ENCODE data around the gene USP9X.
"Not testable (repeated sequence)": the region's sequence is repeated elsewhere in the genome, so short reads cannot be mapped to it uniquely, and the experiment has no call there.

USP9X gene

DNA sequence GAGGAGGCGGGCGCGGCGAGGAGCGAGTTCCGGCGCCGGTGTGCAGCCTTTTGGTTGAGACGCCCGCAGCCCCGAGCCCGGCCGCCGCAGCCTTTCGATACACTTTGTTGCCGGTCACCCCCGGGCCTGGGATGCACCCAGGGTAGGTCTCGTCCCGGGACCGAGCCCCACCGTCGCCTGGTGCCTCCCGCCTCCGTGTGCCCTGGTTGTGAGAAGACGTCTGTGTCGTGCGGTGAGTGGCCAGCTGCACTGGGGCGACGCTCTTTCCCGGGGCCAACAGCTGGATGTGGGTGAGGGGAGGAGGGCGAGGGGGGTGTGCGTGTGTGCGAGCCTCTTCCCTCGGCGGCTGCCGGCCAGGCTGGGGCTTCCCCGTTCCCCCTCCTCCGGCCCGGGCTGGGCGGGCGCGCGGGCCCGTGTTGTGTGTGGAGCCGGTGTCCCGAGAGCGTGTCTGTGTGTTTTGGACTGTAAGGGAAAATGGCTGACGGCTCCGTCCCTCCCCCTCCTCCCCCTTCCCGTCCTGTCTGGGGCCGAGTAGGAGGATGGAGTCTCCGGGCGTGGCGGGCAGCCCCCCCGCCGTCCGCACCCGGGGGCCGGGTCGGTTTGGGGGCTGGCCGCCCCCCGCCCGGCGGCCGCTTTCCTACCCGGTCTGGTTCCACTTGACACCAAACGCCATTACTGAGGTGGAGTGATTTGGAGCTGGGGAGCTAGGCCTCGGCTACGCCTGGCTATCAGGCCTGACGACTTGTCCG lies 807 bp downstream of the USP9X start:
- ATAC-seq = no peak

DNA sequence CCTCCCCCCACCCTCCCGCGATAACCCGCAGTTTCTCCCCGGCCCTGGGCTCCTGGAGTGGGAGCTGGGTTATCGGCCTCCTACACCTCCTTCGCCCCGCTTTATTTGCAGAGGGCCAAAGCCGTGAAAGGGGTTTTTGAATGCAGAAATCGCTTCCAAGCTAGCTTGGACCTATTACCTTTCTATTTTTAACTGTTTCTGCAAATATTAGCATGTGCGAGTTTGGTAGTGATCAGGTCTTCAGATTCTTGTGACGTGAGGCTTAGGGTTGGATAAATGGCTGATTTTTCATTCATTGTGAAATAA lies 1.3 kb downstream of the USP9X start:
- no peak for ATAC-seq

DNA sequence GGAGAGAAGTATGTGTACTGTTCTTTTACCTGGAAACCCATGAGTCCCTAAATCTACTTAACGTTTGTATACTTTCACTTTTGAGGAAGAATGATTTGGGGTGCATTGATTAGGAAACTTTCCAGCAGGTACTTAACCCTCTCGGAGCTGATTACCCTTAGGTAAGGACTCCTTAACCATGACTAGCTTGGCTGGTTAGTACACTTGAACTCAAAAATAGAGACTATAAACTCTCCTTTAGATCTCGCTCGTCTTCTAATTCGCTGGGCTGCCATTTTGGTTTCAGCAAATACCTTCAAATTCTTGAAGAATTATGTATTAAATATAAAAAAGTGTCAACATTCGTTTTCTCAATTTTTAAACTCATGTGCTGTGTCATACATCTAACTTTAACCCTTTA lies 2.0 kb downstream of the USP9X start:
- no peak for ATAC-seq

DNA sequence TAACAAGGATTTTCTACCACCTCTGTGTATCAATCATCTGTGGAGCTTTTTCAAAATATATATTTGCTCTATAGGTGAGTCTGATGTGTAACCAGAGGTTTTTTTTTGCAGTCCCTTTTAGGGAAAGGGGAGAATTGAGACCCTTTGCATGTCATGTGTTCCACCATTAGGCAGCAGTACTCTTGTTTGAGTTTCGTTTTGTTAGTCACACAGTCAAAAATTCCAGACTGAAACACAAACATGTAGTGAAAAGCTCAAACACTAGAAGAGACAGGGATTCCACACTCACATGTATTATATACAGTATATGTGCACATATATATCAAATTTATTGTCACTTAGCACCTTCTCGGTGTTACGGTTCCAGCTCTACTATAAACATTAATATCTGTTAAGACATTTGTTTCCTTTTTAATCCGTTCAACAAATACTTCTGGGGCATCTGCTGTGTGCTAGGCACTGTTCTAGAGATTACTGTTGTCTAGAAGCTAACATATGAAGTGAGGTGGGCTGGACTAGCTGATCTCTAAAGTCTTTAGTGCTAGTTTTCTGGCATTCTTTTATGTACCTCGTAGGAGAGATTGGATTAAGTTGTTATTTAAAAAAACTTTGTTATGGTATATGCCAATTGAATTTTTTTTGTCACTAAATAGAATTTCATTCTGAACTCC lies 5.5 kb downstream of the USP9X start:
- ATAC-seq = peak; percentile 24 to 36

DNA sequence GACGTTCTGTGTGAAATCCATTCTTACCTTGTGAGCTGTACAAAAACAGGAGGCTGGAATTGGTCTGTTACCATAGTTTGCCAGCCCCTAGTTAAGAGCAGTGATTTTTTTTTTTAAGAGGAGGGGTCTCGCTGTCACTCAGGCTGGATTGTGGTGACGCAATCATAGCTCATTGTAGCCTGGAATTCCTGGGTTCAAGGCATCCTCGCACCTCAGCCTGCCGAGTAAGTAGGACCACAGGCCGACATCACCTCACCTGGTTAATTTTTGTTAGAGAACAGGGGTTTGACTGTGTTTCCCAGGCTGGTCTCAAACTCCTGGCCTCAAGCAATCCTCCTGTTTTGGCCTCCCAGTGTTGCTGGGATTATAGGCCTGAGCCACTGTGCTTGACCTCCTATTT lies 7.5 kb downstream of the USP9X start:
- no peak for ATAC-seq

DNA sequence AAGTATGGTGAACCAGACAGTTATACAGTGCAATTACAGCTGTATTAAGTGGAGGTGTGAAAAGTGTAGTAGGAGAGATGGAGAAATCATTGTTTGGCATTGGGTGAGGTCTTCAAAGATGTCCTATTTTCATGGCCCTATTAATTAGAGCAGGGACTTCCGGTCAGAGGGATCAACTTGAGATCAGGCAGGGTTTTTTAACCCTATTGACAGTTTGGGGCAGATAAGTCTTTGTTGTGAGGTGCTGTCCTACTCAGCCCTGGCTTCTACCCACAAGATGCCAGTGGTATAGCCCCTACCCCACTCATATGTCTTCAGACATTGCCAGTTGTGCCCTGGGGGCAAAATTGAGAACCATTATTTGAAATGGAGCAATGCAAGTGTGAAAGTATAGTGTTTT lies 9.9 kb downstream of the USP9X start:
- ATAC-seq = no peak

DNA sequence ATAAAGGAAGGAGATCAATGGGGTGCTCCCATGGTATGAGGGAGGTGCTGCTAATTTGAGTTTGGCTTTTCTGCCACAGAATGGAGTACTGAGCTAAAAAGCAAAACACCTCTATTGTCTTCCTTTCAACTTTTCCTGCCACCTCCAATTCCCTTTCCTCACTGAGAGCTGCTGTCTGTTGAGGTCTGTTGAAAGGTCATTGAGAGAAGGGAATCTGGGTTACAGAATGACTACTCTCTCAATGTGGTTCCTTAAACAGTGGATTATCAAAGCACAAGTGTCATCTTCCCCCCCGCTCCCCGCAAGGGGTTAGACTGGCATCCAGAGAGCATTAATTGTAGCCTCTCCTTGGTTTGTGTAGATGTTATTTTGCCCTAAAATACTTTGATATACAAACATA lies 10.7 kb downstream of the USP9X start:
- ATAC-seq = no peak

DNA sequence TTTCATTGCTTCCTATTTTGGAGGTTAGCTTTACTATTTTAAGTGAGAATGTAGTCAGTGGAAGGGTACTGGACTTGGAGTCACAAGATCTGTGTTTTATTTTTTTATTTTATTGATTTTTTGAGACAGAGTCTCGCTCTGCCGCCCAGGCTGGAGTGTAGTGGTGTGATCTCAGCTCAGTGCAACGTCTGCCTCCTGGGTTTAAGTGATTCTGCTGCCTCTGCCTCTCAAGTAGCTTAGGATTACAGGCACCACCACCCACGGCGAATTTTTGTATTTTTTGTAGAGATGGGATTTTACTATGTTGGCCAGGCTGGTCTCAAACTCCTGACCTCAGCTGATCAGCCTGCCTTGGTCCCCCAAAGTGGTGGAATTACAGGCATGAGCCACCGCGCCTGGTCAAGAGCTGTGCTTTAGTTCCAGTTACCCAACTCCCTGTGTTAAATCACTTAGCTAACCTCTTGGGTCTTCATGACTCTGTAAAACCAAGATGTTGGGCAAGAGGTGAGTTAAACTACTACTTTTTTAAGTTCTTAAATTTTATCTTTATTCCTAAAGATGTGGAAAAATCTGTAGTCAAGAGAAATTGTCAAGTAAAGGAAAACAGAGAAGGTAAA lies 11.2 kb downstream of the USP9X start:
- no peak for ATAC-seq

DNA sequence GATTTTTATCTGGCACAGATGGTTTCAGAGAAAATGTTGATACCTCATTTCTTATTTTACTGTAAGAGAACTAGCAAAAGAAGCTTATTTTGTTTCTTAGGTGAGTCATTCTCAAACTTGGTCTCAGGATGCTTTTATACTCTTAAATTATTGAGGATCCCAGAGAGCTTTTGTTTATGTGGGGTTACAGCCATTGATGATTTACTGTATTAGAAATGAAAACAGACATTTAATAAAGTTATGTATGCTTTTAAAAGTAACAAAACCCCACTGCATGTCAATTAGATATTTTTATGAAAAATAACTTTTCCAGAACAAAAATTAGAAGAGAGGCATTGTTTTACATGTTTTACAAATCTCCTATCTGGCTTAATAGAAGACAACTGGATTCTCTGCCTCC lies 12.1 kb downstream of the USP9X start:
- no peak for ATAC-seq

DNA sequence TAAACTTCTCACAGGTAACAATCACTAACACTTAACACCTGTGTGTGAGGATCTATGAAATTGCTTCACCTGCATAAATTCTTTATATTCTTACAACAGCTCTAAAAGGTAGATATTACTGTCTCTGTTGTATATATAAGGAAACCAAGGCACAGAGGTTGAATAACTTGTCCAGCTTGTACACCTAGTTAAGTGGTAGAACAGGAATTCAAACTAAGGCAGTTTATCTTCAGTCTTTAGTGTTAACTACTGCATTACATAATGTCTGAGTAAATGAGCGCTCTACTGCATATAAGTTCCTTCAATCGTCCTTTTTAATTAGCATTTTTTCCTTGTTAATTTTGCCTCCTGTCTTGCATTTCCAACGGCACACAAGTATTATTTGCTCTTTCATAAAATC lies 15.0 kb downstream of the USP9X start:
- ATAC-seq = no peak

DNA sequence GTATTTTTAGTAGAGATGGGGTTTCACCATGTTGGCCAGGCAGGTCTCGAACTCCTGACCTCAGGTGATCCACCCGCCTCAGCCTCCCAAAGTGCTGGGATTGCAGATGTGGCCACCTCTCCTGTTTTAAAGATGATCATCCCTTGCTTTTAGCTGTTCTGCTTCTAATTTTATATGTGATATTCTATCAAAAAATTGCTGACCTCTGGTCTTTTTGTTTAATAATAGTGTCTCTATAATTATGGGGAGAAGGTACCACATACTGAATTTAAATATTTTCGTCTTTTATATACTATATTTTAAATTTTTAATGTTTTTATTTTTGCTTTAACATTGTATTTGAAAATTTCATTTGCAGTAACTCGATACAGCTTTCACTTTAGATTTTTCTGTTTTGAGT lies 15.6 kb downstream of the USP9X start:
- ATAC-seq = no peak

DNA sequence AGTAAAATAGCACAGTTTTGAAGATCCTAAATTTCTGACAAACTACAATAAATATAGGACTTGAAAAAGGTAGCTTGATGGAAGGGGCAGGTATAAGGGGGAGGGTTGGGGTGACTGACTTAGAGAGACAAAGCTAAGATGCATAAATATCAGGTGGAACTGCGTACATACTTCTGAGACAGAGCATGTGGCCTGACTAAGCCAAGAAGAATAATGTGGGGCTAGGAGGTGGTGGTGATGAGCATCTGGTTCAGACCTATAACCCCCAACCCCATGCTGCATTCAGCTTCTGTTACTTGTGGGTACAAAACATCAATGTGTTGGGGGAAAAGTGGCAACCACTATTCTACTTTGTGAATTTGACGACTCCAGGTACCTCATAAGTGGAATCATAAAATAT lies 19.8 kb downstream of the USP9X start:
- ATAC-seq = no peak

DNA sequence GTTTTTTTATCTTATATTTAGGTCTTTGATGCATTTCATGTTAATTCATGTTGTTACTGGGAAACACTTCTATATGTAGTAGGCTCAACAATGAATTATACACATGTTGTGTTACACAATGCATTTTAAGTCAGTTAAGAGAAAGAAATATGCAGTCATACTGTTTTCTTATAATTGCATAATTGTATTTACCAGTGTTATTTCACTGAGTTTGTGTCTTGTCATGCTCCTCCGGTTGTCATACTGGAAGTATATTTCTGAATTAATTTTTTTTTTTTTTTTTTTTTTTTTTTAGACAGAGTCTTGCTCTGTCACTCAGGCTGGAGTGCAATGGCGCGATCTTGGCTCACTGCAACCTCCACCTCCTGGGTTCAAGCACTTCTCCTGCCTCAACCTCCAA lies 21.0 kb downstream of the USP9X start:
- not testable (repeated sequence) for ATAC-seq

DNA sequence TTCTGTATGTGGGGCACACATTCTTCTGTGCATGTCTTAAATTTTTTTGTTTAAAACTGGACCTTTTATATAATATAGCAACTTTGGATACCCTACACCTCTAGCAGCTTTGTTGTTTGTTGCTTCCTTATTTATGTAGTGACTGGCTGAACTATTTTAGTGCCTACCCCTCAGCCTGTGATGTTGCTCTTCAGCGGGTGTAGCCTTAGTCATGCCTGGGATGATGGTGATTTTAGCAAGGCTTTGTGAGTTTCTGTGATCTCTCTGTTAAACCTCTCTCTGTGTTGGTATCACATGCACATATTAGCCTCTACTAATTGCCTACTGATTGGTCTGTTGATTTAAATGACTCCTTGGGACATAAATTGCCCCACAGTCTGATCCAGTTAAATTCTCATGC lies 22.8 kb downstream of the USP9X start:
- peak; percentile 53 to 62 for ATAC-seq

DNA sequence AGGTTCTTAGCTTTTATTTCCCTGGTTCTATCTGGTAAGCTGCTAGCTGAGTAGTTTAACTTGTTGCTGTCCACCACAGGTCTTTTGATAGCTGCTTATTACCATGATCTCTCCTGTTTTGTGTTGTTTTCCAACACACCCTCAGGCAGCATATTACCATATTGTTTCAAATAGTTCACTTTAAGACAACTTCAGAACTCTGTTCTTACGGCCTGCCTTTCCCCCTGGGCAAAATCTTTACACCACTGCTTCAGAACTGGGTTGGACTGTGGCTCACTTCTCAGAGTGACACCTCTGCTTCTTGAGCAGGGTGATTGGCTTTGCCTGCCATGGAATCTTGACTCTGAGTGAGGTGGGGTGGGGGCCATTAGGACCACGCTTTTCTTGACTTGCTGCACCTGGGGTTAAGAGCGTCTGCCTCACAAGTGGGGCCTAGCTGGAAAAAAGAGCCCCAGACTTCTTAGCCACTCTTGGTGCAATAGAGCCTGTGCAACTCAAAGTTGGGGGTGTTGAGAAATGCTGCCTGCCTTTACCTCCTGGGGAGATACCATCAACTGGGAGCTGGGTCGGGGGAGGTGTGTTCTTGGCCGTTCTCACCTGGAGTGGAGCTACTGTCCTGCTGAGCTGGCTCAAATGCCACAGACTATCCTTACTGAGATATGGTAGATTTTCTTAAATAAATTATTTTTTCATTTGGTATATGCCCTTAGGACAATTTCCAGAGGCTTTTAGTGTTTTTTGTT lies 23.4 kb downstream of the USP9X start:
- ATAC-seq = no peak

DNA sequence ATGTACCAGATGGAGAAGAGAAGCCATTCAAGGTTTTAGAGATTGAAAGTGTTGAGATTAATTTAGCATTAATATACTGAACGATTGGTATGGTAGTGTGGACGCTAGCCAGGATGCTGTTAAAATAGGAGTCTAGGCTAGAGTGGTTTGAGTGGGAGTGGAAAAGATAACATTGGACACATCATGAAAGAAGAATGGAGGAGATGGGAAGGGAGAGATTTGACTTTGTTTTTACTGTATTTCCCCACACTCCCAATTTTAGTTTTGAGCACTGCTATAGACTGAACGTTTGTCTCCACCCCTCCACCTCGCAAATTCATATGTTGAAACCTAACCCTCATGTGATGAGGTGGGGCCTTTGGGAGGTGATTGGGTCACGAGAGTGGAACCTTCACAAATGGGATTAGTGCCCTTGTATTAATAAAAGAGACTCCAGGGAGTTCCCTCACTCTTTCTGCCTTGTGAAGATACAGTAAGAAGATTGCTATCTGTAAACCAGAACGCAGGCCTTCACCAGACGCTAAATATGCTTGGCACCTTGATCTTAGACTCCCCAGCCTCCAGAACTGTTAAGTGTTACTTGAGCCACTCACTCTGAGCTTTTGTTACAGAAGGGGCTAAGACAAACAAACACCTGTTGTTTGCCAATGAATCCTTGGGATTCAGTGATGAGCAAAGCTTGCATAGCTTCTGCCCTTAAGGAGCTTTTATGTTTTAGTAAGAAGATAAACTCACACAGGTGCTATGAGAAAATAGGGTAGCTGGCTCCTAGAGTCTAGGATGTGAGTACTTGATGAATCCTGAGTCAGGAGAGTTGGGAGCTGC lies 25.8 kb downstream of the USP9X start:
- ATAC-seq = no peak

DNA sequence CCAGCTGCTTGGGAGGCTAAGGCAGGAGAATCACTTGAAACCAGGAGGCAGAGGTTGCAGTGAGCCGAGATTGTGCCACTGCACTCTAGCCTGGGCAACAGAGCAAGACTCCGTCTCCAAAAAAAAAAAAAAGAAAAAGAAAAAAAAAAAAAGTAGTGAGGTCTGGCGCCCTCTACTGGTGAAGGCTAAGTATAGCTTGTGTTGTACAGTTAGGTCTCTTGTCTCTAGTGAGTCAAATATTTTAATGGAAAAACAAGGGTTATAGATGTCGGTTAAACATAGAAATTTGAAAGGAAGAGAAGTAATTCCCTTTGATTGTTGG lies 29.8 kb downstream of the USP9X start:
- ATAC-seq = not testable (repeated sequence)

DNA sequence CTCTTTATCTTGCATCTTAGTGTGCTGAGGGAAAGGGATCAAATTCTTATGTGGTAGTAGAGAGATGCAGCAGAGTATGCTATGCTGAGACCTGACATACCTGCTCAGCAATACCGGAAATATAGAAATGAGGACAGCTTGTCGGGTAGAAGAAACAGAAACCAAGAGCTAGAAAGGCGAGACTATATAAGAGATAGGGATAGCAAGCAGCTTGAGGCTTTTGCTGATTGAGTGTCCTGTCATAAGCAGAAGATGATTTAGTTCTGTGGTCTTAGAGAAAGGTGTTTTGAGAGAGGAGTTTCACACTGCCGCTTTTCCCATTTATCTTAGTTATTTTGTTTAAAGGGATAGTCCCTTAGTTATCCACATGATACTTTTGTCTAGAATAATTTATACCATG lies 31.7 kb downstream of the USP9X start:
- peak; percentile 77 for ATAC-seq

DNA sequence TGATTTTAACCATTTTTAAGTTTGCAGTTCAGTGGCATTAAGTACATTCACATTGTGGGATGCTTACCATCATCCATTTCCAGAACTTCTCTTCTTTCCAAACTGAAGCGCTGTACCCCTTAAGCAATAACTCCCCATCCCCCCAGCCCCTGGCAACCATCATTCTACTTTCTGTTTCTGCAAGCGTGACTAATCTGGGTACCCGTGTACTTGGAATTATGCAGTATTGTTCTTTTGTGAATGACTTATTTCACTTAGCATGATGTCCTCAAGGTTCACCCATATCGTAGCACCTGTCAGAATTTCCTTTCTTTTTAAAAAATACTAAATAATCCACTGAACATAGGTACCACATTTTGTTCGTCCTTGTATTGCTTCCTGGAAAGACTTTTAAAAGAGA lies 32.9 kb downstream of the USP9X start:
- ATAC-seq = peak; percentile 33 to 42

DNA sequence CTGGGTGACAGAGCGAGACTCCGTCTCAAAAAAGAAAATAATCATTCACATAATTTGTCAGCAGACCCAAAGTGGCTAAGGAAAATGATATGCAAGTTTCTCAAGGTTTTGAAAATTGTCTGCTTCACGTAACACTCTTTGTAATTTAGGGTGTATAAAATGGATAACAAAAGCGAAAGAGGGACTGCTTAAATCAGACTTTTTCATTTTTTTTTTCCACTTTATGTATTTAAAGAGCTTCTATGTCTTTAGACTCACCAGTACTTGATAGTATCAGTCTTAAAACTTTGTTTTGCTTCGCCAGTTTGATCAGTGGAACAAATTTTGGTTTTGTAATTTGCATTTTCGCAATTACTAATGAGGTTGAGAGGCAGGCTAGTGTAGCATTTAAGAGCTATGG lies 34.6 kb downstream of the USP9X start:
- ATAC-seq = peak; percentile 57 to 58

DNA sequence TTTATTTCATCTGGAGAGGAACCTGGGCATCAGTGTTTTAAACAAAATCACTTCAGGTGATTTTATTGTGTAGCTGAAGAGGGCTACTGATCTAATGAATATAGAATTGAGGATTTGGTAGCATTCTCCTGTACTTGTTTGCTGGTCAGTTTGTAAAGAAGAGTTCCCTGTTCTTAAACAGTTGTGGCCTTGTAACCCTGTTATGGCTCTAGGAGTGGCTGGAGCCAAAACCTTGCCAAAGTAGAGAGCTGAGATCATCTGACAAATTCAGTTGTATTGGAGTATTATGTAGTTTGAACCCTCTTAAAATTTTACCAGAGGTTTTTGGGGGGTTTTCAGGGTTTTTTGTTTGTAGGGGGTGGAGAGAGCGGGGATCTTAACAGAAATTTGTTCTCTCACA lies 36.5 kb downstream of the USP9X start:
- no peak for ATAC-seq

DNA sequence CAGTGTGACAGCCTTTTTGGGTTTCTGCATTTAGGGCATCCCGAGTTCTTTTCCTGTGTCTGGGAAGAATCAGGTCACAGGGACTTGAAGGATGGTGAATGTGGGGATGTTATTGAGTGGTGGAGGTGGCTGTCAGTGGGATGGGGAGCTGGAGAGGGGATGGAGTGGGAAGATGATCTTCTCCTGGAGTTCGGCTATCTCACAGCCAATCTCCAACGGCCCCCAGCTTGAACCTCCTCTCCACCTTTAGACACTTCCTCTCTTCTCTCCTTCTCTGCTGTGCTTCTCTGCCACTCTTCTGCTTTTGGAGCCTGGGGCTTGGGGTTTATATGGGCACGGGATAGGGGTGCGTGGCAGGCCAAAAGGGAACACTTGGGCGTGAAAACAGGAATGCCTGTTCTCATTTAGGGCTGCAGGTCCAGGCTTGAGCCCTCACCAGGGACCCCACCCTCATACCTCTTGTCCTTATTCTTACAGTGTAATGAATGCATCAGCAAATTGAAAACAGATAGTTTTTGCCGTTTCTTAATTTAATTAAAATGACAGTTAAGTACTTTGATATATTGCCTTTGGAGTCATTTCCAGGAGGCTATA lies 37.5 kb downstream of the USP9X start:
- no peak for ATAC-seq
